SU-DHL-6 (cell line): ENCODE measurements around the gene PLEKHB2.

Source experiments
- H2AFZ ChIP-seq: fragments of 200-600 bp; sonication (generic); 2 replicates; pipeline ENCODE4 v1.6.1; 2014; ENCODE audit warnings: low read depth, mild to moderate bottlenecking, moderate library complexity, mixed read lengths, antibody characterized with exemption, low read length; ENCODE audit not compliant: severe bottlenecking
- H3F3A ChIP-seq: fragments of 200-600 bp; shearing (Covaris generic); 2 replicates; pipeline ENCODE4 v1.6.0; 2016; ENCODE audit warnings: antibody characterized with exemption, mild to moderate bottlenecking; ENCODE audit not compliant: insufficient read depth
- H3K27ac ChIP-seq: fragments of 200-600 bp; sonication (generic); 2 replicates; pipeline ENCODE4 v1.5.1; 2016; ENCODE audit warnings: low read depth, mild to moderate bottlenecking, low read length, moderate library complexity, mixed read lengths
- H3K27me3 ChIP-seq: fragments of 200-600 bp; sonication (generic), shearing (Covaris generic); 2 replicates; pipeline ENCODE4 v1.6.0; 2014; ENCODE audit warnings: mild to moderate bottlenecking, low read length
- H3K36me3 ChIP-seq: fragments of 200-600 bp; sonication (generic); 2 replicates; pipeline ENCODE4 v1.6.1; 2014; ENCODE audit warnings: mild to moderate bottlenecking, low read length, mixed read lengths
- H3K4me2 ChIP-seq: fragments of 300-600, 200-600 bp; shearing (Covaris generic), sonication (generic); 2 replicates; pipeline ENCODE4 v1.6.0; 2014; ENCODE audit warnings: low read length, low read depth, mild to moderate bottlenecking; ENCODE audit not compliant: poor library complexity, severe bottlenecking
- H3K4me3 ChIP-seq: fragments of 200-600 bp; sonication (generic); 2 replicates; pipeline ENCODE4 v1.5.1; 2014; ENCODE audit warnings: antibody characterized with exemption, low read length, mild to moderate bottlenecking, mixed read lengths; ENCODE audit not compliant: insufficient read depth, poor library complexity, severe bottlenecking
- H3K79me2 ChIP-seq: fragments of 200-600 bp; sonication (generic); 2 replicates; pipeline ENCODE4 v1.6.1; 2014; ENCODE audit warnings: mild to moderate bottlenecking, low read length, moderate library complexity; ENCODE audit not compliant: insufficient read depth
- H3K9ac ChIP-seq: fragments of 200-600 bp; sonication (generic); 2 replicates; pipeline ENCODE4 v1.7.0; 2014; ENCODE audit warnings: mild to moderate bottlenecking, low read length
- H3K9me2 ChIP-seq: fragments of 200-600 bp; sonication (generic); replicated peaks from 2 replicates; pipeline ENCODE4 v1.6.1; 2014; ENCODE audit warnings: low read length; ENCODE audit not compliant: insufficient read depth
- H3K9me3 ChIP-seq: fragments of 200-600 bp; sonication (generic); 2 replicates; pipeline ENCODE4 v1.6.1; 2014; ENCODE audit warnings: low read length, mixed read lengths; ENCODE audit not compliant: insufficient read depth
- H4K20me1 ChIP-seq: fragments of 200-600 bp; sonication (generic); 2 replicates; pipeline ENCODE4 v1.6.1; 2014; ENCODE audit warnings: low read depth, mild to moderate bottlenecking, antibody characterized with exemption, low read length, moderate library complexity, mixed read lengths
- CTCF ChIP-seq: fragments of 200-600 bp; sonication (generic); IDR thresholded peaks from one replicate; pipeline ENCODE4 v1.5.1; 2017; ENCODE audit warnings: antibody characterized with exemption, mild to moderate bottlenecking, low read length, moderate library complexity; ENCODE audit not compliant: insufficient read depth, poor library complexity, severe bottlenecking
- EZH2phosphoT487 ChIP-seq: fragments of 200-600 bp; sonication (generic), shearing (Covaris generic); conservative IDR thresholded peaks from 2 replicates; pipeline ENCODE4 v1.6.1; 2018; ENCODE audit warnings: mild to moderate bottlenecking, antibody characterized with exemption, low read length, moderate library complexity, mixed read lengths

The PLEKHB2 gene

GRCh38 chr2:131093006-131093695 is 12.0 kb upstream of the PLEKHB2 start, which contains the start of gene FAM168B:
Gene FAM168B, minus strand, starts transcription at chr2:131093460. Its CDS starts 10,814 bp downstream, at chr2:131082646.
- peak within 1 kb of the TSS; percentile 100 for H3K4me2 ChIP-seq
- H3K36me3 ChIP-seq = peaks cover 2% of the 10 kb centered on the region; the same call in 1 of the 2 replicates
- peak within 1 kb of the TSS; percentile 68 for H3K9ac ChIP-seq
- H3K79me2 ChIP-seq = peaks cover 48% of the 10 kb centered on the region
- H3K9me2 ChIP-seq = no peaks in the 10 kb centered on the region
- no peaks in the 10 kb centered on the region for H3K9me3 ChIP-seq
- H3K4me3 ChIP-seq = peak within 1 kb of the TSS; percentile 65
- peak within 1 kb of the TSS; percentile 87 for H2AFZ ChIP-seq
- H3K27ac ChIP-seq = peak within 1 kb of the TSS; percentile 67
- no peak for TF ChIP-seq CTCF
- no peak for TF ChIP-seq EZH2phosphoT487
- peaks cover 8% of the 10 kb centered on the region; the same call in 1 of the 2 replicates for H4K20me1 ChIP-seq
- peaks cover 15% of the 10 kb centered on the region for H3F3A ChIP-seq
- no peaks in the 10 kb centered on the region for H3K27me3 ChIP-seq

GRCh38 chr2:131093696-131094462 is 11.3 kb upstream of the PLEKHB2 start:
- Histone ChIP-seq H2AFZ (peak overlapping the region; percentile 87), H3F3A (peaks cover 15% of the 10 kb centered on the region), H3K79me2 (peaks cover 41% of the 10 kb centered on the region), H4K20me1 (peaks cover 8% of the 10 kb centered on the region; the same call in 1 of the 2 replicates), H3K9ac (peak overlapping the region; percentile 68), H3K27me3 (no peaks in the 10 kb centered on the region), H3K36me3 (no peaks in the 10 kb centered on the region; the same call in 1 of the 2 replicates), H3K4me3 (peak overlapping the region; percentile 65), H3K27ac (peak overlapping the region; percentile 67), H3K4me2 (peak overlapping the region; percentile 54), H3K9me3 (no peaks in the 10 kb centered on the region), H3K9me2 (no peaks in the 10 kb centered on the region)
- no peak for TF ChIP-seq EZH2phosphoT487

GRCh38 chr2:131094463-131095281 is 10.5 kb upstream of the PLEKHB2 start:
- Histone ChIP-seq H3K79me2 (peaks cover 35% of the 10 kb centered on the region), H3K4me3 (peak overlapping the region; percentile 65), H3F3A (peaks cover 15% of the 10 kb centered on the region), H4K20me1 (peaks cover 8% of the 10 kb centered on the region; the same call in 1 of the 2 replicates), H3K36me3 (no peaks in the 10 kb centered on the region; the same call in 1 of the 2 replicates), H3K9ac (no peak overlapping the region), H3K27ac (no peak overlapping the region), H3K27me3 (no peaks in the 10 kb centered on the region), H3K4me2 (peak overlapping the region; percentile 54), H3K9me3 (no peaks in the 10 kb centered on the region), H3K9me2 (no peaks in the 10 kb centered on the region), H2AFZ (no peak overlapping the region)
- TF ChIP-seq CTCF (no peak), EZH2phosphoT487 (no peak)
